Activated naive CD8-positive, alpha-beta T cell treated with anti-CD3 and anti-CD28 coated beads, Interleukin-2, amount 10 ng/mL, durations not matched to agents 7 days and 5 days (primary cell): ENCODE measurements around the gene ST6GAL1. TPM values are rescaled to one million over a fixed set of nuclear protein-coding genes. Genes with fewer than 3 reads are reported as not detected.
"Not testable (repeated sequence)": the region's sequence is repeated elsewhere in the genome, so short reads cannot be mapped to it uniquely, and the experiment has no call there.

ENCODE experiments used
- ATAC-seq: fragments of 150-1000 bp; cut with Tn5 transposase; one replicate; pipeline ENCODE4 v1.10.0; 2021; ENCODE audit warnings: low read depth, moderate library complexity
- POLR2A ChIA-PET: fragments of 350-600 bp; sonication (Branson Sonifier 250); formaldehyde crosslinking; loops from one replicate; lab custom pipeline; 2021; ENCODE audit warnings: antibody characterized with exemption; lab: Charles Lee
- DNase-seq: peaks from one replicate; pipeline ENCODE4 v3.0.0; 2021
- H3K27ac Mint-ChIP-seq: one replicate; pipeline ENCODE4 v1.8.0; 2022; ENCODE audit warnings: mild to moderate bottlenecking, mixed read lengths
- H3K27me3 Mint-ChIP-seq: one replicate; pipeline ENCODE4 v1.8.0; 2022; ENCODE audit warnings: mild to moderate bottlenecking, moderate library complexity, mixed read lengths
- H3K36me3 Mint-ChIP-seq: one replicate; pipeline ENCODE4 v1.8.0; 2021; ENCODE audit warnings: mild to moderate bottlenecking, mixed read lengths
- H3K4me1 Mint-ChIP-seq: one replicate; pipeline ENCODE4 v1.8.0; 2021; ENCODE audit warnings: mixed read lengths
- H3K4me3 Mint-ChIP-seq: one replicate; pipeline ENCODE4 v1.8.0; 2022; ENCODE audit warnings: mild to moderate bottlenecking, moderate library complexity, mixed read lengths
- H3K9me3 Mint-ChIP-seq: one replicate; pipeline ENCODE4 v1.8.0; 2021; ENCODE audit warnings: mixed read lengths
- total RNA-seq, 2 experiments: library from RNA; stranded (reverse); gene quantifications; one replicate each; pipeline ENCODE4 v1.2.3, GENCODE V29; 2021

ST6GAL1 gene
- total RNA-seq, 2 experiments from 2014 or later, result 142 to 150 TPM

DNA sequence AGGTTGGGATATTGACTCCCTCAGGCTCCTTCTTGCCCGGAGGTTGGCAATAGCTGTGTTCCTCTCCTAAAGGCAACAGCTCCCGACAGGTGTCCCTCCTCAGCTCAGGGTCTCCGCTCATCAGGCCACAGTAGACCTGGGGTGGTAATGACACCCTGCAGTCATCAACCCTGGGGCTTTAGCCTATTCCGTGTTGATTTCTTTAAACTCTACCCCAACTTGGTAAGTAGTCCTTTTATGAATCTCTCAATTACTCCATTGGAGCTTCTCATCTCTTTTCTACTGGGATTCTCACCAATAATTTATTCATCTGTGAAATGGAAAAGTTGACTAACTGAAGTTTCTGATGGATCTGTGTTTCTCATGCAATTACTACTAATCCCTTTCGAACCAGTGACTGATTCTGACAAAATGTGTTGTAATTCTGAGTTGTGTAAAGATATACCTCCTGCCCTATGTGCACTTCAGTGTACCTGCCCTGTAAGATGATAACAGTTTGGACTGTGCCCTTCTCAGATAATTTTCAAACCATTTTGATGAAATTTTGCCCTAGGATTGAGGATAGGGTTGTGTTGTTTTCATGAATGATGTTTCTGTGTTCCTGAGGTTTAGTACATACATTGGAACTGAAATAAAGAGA, 119.3 kb downstream of the ST6GAL1 start:
- DNase-seq, result no peak
- Mint-ChIP-seq H3K36me3 (peaks cover 91% of the 10 kb centered on the region), H3K4me3 (no peak overlapping the region), H3K27me3 (no peaks in the 10 kb centered on the region), H3K4me1 (peaks cover 43% of the 10 kb centered on the region), H3K27ac (no peak overlapping the region), H3K9me3 (peaks cover 11% of the 10 kb centered on the region)
- POLR2A ChIA-PET, result interaction anchor here (1.1 to 1.8 kb wide), 2 partner anchors 22 to 24 kb away, joined by 3 to 6 read pairs; no protein-coding TSS in a partner anchor
- no peak for ATAC-seq

DNA sequence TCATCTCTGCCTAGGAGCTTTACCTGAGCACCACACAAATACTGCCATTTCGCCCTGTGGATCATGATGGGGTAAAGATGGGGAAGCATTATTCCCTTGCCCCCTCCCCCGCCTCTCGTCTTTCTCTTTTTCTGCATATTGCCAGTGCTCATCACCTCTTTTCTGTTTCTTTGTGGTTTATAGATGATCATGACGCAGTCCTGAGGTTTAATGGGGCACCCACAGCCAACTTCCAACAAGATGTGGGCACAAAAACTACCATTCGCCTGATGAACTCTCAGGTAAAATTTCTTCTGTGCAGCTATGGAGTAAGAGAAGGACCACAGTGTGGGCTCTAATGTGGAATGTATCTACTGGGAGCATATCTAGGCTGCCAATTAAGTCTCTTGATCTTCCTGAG, 120.7 kb downstream of the ST6GAL1 start:
- peaks cover 39% of the 10 kb centered on the region for H3K4me1 Mint-ChIP-seq
- H3K27ac Mint-ChIP-seq, result peak overlapping the region; percentile 49
- H3K27me3 Mint-ChIP-seq, result no peaks in the 10 kb centered on the region
- POLR2A ChIA-PET, result interaction anchor here (0.9 to 1.8 kb wide), 2 partner anchors 23 to 25 kb away, joined by 4 to 6 read pairs; no protein-coding TSS in a partner anchor
- DNase-seq (no peak), ATAC-seq (no peak)
- H3K36me3 Mint-ChIP-seq, result peaks cover 94% of the 10 kb centered on the region
- H3K4me3 Mint-ChIP-seq, result peak overlapping the region; percentile 8
- peaks cover 19% of the 10 kb centered on the region for H3K9me3 Mint-ChIP-seq

DNA sequence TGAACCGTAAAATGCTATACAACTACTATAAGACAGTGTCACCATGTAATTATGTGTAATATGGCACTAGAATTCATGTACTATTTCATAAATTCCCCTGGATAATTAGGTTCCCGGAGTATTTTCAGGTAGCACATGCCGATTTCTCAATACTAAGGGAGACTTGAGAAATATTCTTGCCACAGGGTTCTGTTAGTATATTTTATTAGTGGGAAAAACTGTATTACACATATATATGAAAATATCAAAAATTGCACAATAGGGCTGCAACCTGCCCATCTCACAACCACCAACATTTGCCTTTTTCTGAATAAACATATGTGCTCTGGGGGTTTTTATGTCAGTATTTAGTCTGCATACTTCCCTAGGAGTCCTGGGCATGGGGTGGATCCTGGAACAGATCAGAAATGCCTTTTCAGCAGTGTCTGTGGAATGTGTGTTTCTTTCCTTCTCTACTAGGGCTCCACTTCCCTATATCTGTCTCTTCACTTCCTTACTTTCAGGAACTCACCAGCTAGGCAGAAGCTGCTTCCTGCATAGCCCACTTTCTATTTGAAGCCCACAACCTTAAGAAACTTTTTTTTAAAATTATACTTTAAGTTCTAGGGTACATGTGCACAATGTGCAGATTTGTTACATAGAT, 121.5 kb downstream of the ST6GAL1 start:
- POLR2A ChIA-PET, result interaction anchor here (1.8 kb wide), 1 partner anchor 26 kb away, joined by 6 read pairs; no protein-coding TSS in a partner anchor
- no peak for DNase-seq
- no peaks in the 10 kb centered on the region for H3K27me3 Mint-ChIP-seq
- ATAC-seq, result no peak
- H3K27ac Mint-ChIP-seq, result no peak overlapping the region
- H3K36me3 Mint-ChIP-seq, result peaks cover 96% of the 10 kb centered on the region
- H3K9me3 Mint-ChIP-seq, result peaks cover 21% of the 10 kb centered on the region
- no peak overlapping the region for H3K4me3 Mint-ChIP-seq
- H3K4me1 Mint-ChIP-seq, result peaks cover 34% of the 10 kb centered on the region

DNA sequence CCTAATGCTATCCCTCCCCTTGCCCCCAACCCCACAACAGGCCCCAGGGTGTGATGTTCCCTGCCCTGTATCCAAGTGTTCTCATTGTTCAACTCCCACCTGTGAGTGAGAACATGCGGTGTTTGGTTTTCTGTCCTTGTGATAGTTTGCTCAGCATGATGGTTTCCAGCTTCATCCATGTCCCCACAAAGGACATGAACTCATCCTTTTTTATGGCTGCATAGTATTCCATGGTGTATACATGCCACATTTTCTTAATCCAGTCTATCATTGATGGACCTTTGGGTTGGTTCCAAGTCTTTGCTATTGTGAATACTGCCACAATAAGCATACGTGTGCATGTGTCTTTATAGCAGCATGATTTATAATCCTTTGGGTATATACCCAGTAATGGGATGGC, 122.1 kb downstream of the ST6GAL1 start:
- H3K4me3 Mint-ChIP-seq, H3K27ac Mint-ChIP-seq, H3K27me3 Mint-ChIP-seq, DNase-seq, POLR2A ChIA-PET, ATAC-seq: not testable (repeated sequence)
- peaks cover 97% of the 10 kb centered on the region for H3K36me3 Mint-ChIP-seq
- peaks cover 23% of the 10 kb centered on the region for H3K9me3 Mint-ChIP-seq
- H3K4me1 Mint-ChIP-seq, result peaks cover 35% of the 10 kb centered on the region

DNA sequence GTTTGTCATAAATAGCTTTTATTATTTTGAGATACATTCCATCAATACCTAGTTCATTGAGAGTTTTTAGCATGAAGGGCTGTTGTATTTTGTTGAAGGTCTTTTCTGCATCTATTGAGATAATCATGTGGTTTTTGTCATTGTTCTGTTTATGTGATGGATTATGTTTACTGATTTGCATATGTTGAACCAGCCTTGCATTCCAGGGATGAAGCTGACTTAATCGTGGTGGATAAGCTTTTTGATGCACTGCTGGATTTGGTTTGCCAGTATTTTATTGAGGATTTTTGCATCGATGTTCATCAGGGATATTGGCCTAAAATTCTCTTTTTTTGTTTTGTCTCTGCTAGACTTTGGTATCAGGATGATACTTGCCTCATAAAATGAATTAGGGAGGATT, 124.1 kb downstream of the ST6GAL1 start:
- Mint-ChIP-seq H3K4me1 (peaks cover 38% of the 10 kb centered on the region), H3K9me3 (peaks cover 22% of the 10 kb centered on the region), H3K36me3 (peaks cover 98% of the 10 kb centered on the region)
- ATAC-seq, H3K27me3 Mint-ChIP-seq, POLR2A ChIA-PET, H3K4me3 Mint-ChIP-seq, H3K27ac Mint-ChIP-seq, DNase-seq: not testable (repeated sequence)

DNA sequence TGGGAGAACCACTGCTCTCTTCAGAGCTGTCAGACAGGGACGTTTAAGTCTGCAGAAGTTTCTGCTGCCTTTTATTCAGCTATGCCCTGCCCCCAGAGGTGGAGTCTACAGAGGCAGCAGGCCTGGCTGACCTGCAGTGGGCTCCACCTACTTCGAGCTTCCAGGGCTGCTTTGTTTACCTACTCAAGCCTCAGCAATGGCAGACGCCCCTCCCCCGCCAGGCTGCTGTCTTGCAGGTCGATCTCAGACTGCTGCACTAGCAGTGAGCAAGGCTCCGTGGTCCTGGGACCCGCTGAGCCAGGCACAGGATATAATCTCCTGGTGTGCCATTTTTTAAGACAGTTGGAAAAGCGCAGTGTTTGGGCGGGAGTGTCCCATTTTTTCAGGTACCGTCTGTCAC, 127.5 kb downstream of the ST6GAL1 start:
- Mint-ChIP-seq H3K4me1 (peaks cover 31% of the 10 kb centered on the region), H3K9me3 (peaks cover 20% of the 10 kb centered on the region), H3K36me3 (peaks cover 85% of the 10 kb centered on the region)
- POLR2A ChIA-PET, result interaction anchor here (0.6 kb wide), 1 partner anchor 16 kb away, joined by 5 read pairs; no protein-coding TSS in a partner anchor
- DNase-seq, H3K4me3 Mint-ChIP-seq, ATAC-seq, H3K27ac Mint-ChIP-seq, H3K27me3 Mint-ChIP-seq: not testable (repeated sequence)

DNA sequence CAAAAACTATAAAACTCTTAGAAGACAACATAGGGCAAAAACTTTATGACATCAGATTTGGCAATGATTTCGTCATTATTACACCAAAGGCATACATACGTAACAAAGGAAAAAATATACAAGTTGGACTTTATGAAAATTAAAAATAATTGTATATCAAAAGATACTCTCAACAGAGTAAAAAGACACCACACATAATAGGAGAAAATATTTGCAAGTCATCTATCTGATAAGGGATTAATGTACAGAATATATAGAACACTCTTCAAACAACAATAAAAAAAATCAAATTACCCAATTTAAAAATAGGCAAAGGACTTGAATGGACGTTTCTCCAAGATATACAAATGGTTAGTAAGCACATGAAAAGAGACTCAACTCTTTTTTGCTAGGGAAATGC, 131.4 kb downstream of the ST6GAL1 start:
- H3K4me3 Mint-ChIP-seq, result no peak overlapping the region
- DNase-seq (no peak), ATAC-seq (no peak)
- H3K36me3 Mint-ChIP-seq, result peaks cover 64% of the 10 kb centered on the region
- POLR2A ChIA-PET, result no interaction called here
- H3K27me3 Mint-ChIP-seq, result no peaks in the 10 kb centered on the region
- H3K9me3 Mint-ChIP-seq, result peaks cover 2% of the 10 kb centered on the region
- H3K4me1 Mint-ChIP-seq, result peaks cover 53% of the 10 kb centered on the region
- H3K27ac Mint-ChIP-seq, result no peak overlapping the region

DNA sequence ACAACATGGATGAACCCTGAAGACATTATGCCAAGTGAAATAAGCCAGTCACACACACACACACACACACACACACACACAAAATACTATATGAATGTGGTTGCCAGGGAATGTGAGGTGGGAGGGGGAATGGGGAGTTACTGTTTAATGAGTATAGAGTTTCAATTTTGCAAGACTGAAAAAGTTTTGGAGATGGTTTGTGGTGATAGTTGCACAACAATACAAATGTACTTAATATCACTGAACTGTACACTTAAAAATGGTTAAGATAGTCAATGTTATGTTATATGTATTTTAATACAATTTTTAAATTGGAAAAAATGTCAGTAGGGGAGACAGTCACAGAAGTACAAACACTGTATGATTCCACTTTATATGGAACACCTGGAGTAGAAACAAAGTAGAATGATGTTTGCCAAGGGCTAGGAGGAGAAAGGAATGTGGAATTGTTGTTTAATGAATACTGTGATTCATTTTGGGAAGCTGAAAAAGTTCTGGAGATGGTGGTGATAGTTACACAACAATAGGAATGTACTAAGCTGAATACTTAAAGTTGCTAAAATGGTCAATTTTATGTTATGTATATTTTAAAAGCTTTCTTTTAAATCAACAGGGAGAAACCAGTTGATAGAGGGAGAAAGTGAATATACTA, 132.3 kb downstream of the ST6GAL1 start:
- Mint-ChIP-seq H3K4me1 (peaks cover 54% of the 10 kb centered on the region), H3K9me3 (no peaks in the 10 kb centered on the region), H3K36me3 (peaks cover 62% of the 10 kb centered on the region), H3K4me3 (no peak overlapping the region), H3K27ac (peak overlapping the region; percentile 75), H3K27me3 (no peaks in the 10 kb centered on the region)
- no peak for DNase-seq
- no peak for ATAC-seq
- POLR2A ChIA-PET, result interaction anchor here (1.3 kb wide), 1 partner anchor 37 kb away, joined by 4 read pairs; no protein-coding TSS in a partner anchor

DNA sequence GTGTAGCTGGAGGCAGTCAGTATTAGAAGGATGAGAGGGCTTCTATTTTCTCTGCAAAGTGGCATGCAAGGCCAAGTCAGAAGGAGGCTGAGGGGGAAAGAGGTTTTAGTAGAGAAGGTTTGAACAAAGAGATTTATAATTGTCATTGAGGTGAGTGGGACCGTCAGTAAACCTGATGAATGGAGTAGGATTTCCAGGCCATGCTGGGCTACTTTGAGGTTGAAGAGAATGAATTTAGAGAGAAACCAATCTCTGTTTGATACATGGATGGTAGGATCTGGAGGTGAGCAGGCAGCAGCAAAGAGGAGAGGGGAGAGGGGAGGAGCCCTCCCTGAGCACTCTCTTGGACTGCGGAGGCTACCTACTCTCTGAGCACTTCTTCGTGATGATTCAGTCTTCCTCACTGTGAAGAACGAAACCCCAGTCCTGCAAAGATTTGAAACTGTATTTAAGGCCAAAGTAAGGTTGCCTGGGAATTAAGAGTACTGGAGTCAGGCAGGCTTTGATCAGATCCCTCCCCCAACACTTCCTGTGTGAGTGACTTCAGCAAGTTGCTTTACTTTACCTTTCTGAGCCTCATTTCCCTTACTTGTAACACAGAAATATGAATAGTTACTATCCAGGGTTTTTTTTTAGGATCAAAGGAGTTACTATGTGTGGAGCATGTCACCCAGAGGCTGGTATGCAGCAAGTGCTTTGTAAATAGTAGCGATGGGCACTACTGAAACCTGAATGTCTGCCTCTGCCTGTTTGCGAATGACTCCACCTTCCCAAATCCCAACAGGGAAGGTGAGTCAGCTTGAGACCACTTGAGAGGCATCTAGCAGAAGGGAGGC, 133.2 kb downstream of the ST6GAL1 start:
- H3K27me3 Mint-ChIP-seq, result no peaks in the 10 kb centered on the region
- H3K4me3 Mint-ChIP-seq, result peak overlapping the region; percentile 3
- peaks cover 60% of the 10 kb centered on the region for H3K36me3 Mint-ChIP-seq
- ATAC-seq, result peak; percentile 58
- POLR2A ChIA-PET, result interaction anchor here (1.3 kb wide), 1 partner anchor 38 kb away, joined by 4 read pairs; no protein-coding TSS in a partner anchor
- H3K4me1 Mint-ChIP-seq, result peaks cover 54% of the 10 kb centered on the region
- H3K27ac Mint-ChIP-seq, result peak overlapping the region; percentile 75
- no peaks in the 10 kb centered on the region for H3K9me3 Mint-ChIP-seq
- no peak for DNase-seq

DNA sequence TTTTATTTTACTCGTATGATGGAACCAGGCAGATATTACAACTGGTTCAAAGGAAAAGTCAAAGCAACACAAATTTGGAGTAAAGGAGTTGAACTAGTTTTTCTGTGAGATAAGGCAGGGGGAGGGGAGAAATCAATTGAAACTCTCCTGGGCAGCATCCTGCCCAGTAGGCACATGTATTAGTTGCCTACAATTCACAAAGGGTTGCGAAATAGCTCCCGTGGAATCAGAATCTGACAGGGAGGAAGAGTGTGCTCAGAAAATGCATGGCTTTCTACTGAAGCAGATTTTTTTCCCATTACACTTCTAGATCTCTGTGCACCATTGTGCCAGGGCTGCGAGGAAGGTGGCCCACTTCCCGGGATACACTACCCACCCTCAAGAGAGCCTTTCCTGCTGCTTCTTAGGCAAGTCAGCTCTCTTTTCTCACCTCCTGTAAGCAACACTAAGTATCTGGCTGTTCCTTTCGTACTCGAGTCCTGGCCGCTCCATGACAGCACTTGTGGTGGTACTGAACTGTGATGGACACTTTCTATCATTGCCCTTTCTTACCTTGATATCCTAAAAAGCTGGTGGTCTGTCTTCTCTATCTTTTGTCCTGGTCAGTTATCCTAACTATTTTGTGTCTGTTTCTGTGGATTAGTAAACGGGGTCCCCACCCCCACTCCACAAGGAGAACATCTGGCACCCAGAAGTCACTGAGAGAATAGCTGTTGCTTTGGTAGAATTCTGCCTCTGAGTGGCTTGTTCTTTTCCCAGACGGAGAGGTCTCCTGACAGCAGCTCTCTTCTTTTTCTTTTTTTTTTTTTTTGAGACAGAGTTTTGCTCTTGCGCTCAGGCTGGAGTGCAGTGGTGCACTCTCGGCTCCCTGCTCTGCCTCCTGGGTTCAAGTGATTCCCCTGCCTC, 134.1 kb downstream of the ST6GAL1 start:
- peaks cover 58% of the 10 kb centered on the region for H3K36me3 Mint-ChIP-seq
- ATAC-seq (no peak), DNase-seq (no peak)
- H3K9me3 Mint-ChIP-seq, result no peaks in the 10 kb centered on the region
- POLR2A ChIA-PET, result interaction anchor here (0.6 kb wide), 2 partner anchors 65 to 133 kb away, joined by 3 read pairs; no protein-coding TSS in a partner anchor
- no peaks in the 10 kb centered on the region for H3K27me3 Mint-ChIP-seq
- peaks cover 45% of the 10 kb centered on the region for H3K4me1 Mint-ChIP-seq
- no peak overlapping the region for H3K4me3 Mint-ChIP-seq
- H3K27ac Mint-ChIP-seq, result peak overlapping the region; percentile 75

DNA sequence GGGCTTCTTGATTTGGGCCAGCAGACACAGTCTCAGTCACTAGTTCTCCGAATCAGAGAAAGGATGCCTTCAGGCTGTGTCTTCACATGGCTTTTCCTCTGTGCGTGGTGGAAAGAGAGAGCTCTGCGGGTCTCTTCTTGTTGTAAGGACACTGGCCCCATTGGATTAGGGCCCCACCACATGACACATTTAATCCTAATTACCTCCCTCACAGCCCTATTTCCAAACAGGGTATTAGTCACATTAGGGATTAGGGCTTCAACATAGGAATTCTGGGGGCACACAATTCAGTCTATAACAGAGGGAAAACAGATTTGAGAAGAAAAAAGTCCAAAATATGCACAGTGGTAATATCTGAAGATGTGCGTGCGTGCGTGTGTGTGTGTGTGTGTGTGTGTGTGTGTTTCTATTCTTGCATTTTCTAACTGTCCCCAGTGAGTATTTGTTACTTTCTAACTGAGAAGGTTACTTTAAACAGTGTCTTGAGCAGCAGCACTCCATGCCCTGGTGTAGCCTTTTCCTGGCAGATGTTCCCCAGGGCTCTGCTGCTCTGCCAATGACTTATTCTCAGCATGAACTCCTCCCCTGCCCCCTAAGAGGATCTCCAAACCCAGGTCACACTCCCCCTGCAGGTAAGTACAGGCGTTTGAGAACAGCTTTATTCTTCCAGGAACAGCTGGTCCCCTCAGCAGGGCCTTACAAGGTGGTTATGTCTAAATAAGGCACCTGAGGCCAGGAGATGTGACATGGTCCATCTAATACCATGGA, 136.1 kb downstream of the ST6GAL1 start:
- no peak overlapping the region for H3K4me3 Mint-ChIP-seq
- ATAC-seq (peak; percentile 81), DNase-seq (no peak)
- POLR2A ChIA-PET, result interaction anchor here (0.9 to 2.4 kb wide), 2 partner anchors 39 to 217 kb away, joined by 6 to 7 read pairs; no protein-coding TSS in a partner anchor
- no peaks in the 10 kb centered on the region for H3K9me3 Mint-ChIP-seq
- no peaks in the 10 kb centered on the region for H3K27me3 Mint-ChIP-seq
- H3K36me3 Mint-ChIP-seq, result peaks cover 59% of the 10 kb centered on the region
- H3K27ac Mint-ChIP-seq, result peak overlapping the region; percentile 40
- peaks cover 41% of the 10 kb centered on the region for H3K4me1 Mint-ChIP-seq
